OCI-LY7 (cell line): ENCODE measurements around the gene BCAS4.

Source experiments
- CTCF ChIP-seq: fragments of 200-600 bp; sonication (generic); conservative IDR thresholded peaks from 2 replicates; pipeline ENCODE4 v1.5.1; 2014; ENCODE audit warnings: mild to moderate bottlenecking, antibody characterized with exemption, low read length, moderate library complexity, mixed read lengths
- EZH2phosphoT487 ChIP-seq: fragments of 200-600 bp; sonication (generic); IDR thresholded peaks from 2 replicates; pipeline ENCODE4 v1.6.1; 2018; ENCODE audit warnings: low read depth, borderline replicate concordance, mild to moderate bottlenecking, mixed run types, antibody characterized with exemption, low read length, moderate library complexity, mixed read lengths

GRCh38 chr20:50877232-50877743 is 82.4 kb downstream of the BCAS4 start:
- TF ChIP-seq CTCF = no peak
- TF ChIP-seq EZH2phosphoT487 = no peak
